ENCODE results near the gene ANKRD53.

The ANKRD53 gene

GRCh38 chr2:70988726-70989648 is 10.6 kb downstream of the ANKRD53 start:
- no peak for DNase-seq (ENCODE audit: low read depth, low spot score)

GRCh38 chr2:70990216-70990615 is 11.8 kb downstream of the ANKRD53 start:
- no peak for DNase-seq (ENCODE audit: low read depth, low spot score)

DNA sequence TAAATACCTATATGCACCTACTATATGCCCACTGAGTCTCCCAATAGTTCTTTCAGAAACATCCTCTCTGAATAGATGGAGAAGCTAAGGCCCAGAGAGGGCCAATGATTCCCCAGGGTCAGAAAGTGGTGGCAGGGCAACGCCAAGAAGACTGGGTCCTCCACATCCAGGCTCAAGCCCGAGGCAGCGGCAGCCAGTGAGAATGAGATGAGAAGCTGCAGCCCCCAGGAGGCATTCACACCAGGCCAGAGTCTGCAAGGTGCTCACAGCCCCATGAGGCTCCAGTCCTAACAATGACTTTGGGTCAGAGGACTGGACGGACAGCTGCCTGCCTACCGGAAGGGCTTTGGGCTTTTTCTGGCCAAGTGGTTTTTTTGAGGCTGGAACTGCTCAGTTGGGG is 12.7 kb downstream of the ANKRD53 start:
- DNase-seq (ENCODE audit: low read depth, low spot score): peak; percentile 0

DNA sequence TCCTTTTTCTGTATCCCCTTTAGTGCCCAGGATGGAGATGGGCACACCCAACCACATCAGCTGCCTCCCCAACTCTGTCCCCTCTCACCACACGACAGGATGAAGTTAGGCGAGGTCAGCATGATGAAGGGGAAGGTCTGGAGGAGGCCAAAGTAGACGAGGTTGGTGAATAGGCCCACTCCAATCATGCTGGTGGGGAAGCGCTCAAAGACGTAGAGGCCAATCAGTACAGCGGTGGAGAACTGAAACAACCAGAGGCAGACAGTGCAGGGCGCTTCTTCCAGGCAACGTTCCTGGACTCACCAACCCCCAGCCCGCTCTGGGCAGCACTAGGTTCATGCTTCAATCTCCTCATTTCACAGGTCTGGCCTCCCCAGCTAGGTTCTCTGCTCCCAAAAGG is 13.3 kb downstream of the ANKRD53 start:
- DNase-seq (ENCODE audit: low read depth, low spot score): peak; percentile 0

DNA sequence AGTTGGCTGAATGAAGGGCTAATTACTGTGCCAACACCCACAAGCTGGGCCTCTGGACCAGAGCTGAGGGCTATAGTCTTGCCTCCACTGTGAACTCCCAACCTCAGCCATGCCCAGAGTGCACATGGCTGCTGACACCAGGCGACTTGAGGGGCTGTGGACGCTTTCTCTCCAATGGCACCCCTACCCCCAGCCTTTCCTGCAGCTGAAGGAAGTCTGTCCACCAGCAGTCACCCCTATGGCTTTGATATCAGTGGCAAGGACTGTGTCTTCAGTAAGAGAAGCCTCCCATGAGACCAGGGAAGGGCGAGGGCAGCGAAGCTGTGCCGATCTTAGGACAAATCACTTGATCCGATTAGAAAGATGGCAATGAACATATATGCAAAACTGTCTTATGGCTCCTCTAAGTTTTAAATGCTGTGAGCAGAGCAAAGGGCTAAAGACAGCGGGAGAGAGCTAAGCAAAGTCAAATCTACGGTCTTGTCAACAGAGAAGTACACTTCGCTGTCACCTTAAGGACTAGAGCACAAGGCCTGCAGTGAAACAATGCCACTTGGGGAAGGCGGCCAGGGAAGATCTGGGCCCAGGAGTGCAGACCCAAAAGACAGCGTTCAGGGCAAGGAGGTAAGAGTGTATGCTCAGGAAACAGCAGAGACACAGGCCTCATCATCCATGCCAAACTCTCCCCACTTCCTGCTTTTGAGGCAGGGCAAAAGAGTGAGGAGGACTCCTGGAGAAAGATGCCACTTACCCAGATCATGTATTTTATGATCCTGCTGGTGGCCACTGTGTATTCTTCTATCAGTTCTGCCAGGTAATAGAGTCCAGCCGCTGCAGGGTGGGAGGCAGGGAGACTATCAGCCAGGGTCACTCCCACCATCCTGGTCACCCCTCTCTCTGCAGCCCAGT is 14.8 kb downstream of the ANKRD53 start:
- peak; percentile 0 for DNase-seq (ENCODE audit: low read depth, low spot score)

GRCh38 chr2:70994009-70994698 is 15.7 kb downstream of the ANKRD53 start:
- DNase-seq (ENCODE audit: low read depth, low spot score): peak; percentile 14

GRCh38 chr2:70994699-70995425 is 16.4 kb downstream of the ANKRD53 start, which contains the start of gene TEX261:
TSS of gene TEX261 (minus strand) at chr2:70994873. CDS start at chr2:70994757, 116 bp downstream.
- peak; percentile 92 for DNase-seq (ENCODE audit: low read depth, low spot score)

GRCh38 chr2:70995426-70995729 is 16.9 kb downstream of the ANKRD53 start:
- peak; percentile 41 for DNase-seq (ENCODE audit: low read depth, low spot score)

DNA sequence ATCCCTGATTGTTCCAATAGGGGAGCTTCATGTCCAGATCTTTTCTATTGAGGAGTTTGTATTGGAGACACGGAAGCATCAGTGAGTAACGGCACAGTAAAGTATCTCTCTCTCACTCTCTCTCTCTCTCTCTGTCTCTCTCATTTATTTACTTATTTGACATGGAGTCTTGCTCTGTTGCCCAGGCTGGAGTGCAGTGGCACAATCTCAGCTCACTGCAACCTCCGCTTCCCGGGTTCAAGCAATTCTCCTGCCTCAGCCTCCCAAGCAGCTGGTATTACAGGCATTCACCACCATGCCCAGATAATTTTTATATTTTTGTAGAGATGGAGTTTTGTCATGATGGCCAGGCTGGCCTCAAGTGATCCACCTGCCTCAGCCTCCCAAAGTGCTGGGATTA is 20.5 kb downstream of the ANKRD53 start:
- peak; percentile 0 for DNase-seq (ENCODE audit: low read depth, low spot score)

- DNase-seq (ENCODE audit: low read depth, low spot score): peak; percentile 1
Measured at GRCh38 chr2:70999362-70999761, 20.9 kb downstream of the ANKRD53 start.

GRCh38 chr2:70999931-71000330 is 21.5 kb downstream of the ANKRD53 start:
- DNase-seq (ENCODE audit: low read depth, low spot score): peak; percentile 0

DNA sequence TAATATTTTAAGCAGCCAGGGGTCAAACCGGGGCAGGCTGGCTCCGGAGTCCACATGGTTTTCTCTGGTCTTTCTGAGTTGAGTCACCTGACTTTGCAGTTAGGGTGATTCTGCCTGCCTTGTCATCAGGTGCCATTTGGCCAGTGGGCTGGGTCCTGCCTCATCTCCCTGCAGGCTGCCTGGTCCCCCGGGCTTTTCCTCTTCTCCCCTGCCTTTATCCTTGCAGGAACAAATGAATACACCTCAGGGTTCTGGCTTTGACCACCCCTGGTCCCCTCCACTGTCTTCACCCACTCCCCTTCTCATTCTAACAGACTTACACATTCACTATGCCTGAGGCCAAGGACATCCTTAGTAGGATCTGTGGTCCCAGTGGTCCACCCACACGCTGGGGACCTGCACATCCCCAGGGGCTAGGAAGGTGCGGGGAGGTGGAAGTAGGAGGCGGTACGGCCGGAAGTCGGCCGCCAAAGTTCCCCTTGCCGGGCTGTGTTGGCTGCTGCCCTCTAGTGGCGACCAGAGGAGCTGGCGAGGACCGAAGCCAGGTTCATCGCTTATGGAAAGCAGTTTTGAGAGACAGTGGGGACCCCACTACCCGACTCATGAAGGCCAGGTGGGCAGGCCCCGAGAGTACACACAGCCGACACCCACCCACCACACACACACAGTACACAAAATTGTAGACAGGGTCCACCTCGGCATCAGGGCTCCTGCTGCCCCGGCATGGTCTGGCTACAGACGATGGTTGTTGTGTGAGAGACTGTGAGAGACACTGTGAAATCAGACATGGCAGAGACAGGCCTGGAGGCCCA is 22.6 kb downstream of the ANKRD53 start:
- peak; percentile 87 for DNase-seq (ENCODE audit: low read depth, low spot score)

- no peak for DNase-seq (ENCODE audit: low read depth, low spot score)
Measured at GRCh38 chr2:71001592-71001927, 23.1 kb downstream of the ANKRD53 start.

- DNase-seq (ENCODE audit: low read depth, low spot score): peak; percentile 96
Measured at GRCh38 chr2:71001981-71002570, 23.6 kb downstream of the ANKRD53 start.

DNA sequence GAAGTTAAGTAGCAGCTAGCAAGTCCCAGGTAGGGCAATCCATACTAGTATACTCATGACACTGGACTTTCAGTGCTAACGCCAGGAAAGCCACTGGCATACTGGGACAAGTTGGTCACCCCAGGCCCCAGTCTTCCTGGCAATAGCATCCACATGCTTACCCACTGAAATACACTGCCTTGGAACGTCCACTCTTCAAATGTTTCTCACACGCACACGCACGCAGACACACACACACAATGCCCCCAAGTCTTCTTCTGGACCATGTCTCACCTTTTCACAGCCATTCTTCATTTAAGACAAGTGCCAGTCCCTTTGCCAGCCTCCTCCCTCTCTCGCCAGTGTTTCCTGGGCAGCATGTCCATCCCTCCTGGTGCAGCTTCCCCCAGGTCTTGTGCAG is 25.0 kb downstream of the ANKRD53 start:
- DNase-seq (ENCODE audit: low read depth, low spot score): peak; percentile 0

DNA sequence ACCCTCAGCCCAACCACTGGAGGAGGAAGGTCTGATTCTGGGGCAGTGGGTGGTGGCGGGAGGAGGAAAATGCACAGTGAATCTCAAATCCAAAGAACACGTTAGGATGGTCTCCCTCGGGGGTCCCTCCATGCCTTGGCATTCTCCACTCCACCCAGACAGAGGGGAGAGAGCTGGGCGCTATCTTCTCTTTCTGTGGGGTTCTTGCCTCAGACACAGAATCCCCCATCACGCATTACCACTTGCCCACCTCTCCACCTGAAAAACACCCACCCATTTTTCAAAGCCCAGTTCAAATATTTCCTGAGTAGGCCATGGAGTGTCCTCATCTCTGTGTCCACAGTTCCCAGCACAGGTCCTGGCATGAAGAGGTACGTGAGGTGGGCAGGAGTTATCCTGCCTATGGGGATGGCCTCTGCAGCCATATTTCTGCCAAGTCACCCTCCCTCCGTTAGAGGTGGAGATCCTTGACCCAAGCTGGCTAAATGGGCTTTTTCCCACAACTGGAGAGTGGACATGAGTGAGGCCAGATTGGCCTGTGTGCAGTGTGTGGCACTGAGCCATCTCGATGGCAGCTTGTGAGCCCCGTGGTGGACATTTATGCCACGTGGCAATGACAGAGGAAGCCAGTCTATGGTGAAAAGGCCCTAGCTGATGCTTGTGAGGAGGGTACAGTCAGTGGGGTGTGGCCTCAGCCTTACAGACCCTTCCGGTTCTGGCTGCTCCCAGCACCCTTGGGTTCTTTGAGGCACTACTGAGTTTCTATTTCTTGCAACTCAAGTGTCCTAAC is 25.7 kb downstream of the ANKRD53 start:
- peak; percentile 0 for DNase-seq (ENCODE audit: low read depth, low spot score)

- peak; percentile 0 for DNase-seq (ENCODE audit: low read depth, low spot score)
Measured at GRCh38 chr2:71004857-71005256, 26.4 kb downstream of the ANKRD53 start.

- DNase-seq (ENCODE audit: low read depth, low spot score): peak; percentile 1
Measured at GRCh38 chr2:71005271-71006202, 27.1 kb downstream of the ANKRD53 start.
